ENCODE measurements around the gene STX10. TPM values are rescaled to one million over a fixed set of nuclear protein-coding genes. Genes with fewer than 3 reads are reported as not detected.

Gene STX10
- total RNA-seq, 1 donor from 2014 or later: 70.2 TPM

GRCh38 chr19:13135068-13136062 is 14.8 kb downstream of the STX10 start:
- Histone ChIP-seq H3K4me3 (ENCODE audit: low read depth, low read length) (no peak overlapping the region), H3K36me3 (ENCODE audit: control insufficient read depth, insufficient read depth, low read length) (no peaks in the 10 kb centered on the region), H3K27me3 (ENCODE audit: control insufficient read depth, insufficient read depth, low read length) (no peaks in the 10 kb centered on the region)
- no peak for DNase-seq (ENCODE audit: low read depth)
- TF ChIP-seq CTCF (IDR thresholded peaks at IDR 0.05; ENCODE audit: insufficient read depth, low read length, poor library complexity, severe bottlenecking): no peak

- Histone ChIP-seq H3K4me3 (ENCODE audit: low read depth, low read length) (no peak overlapping the region), H3K36me3 (ENCODE audit: control insufficient read depth, insufficient read depth, low read length) (no peaks in the 10 kb centered on the region), H3K27me3 (ENCODE audit: control insufficient read depth, insufficient read depth, low read length) (no peaks in the 10 kb centered on the region)
- no peak for DNase-seq (ENCODE audit: low read depth)
- TF ChIP-seq CTCF (IDR thresholded peaks at IDR 0.05; ENCODE audit: insufficient read depth, low read length, poor library complexity, severe bottlenecking): no peak
Measured at GRCh38 chr19:13134626-13135025, 15.5 kb downstream of the STX10 start.

GRCh38 chr19:13133241-13133870 is 16.8 kb downstream of the STX10 start:
- Histone ChIP-seq H3K4me3 (ENCODE audit: low read depth, low read length) (no peak overlapping the region), H3K36me3 (ENCODE audit: control insufficient read depth, insufficient read depth, low read length) (no peaks in the 10 kb centered on the region), H3K27me3 (ENCODE audit: control insufficient read depth, insufficient read depth, low read length) (no peaks in the 10 kb centered on the region)
- DNase-seq (ENCODE audit: low read depth): no peak
- TF ChIP-seq CTCF (IDR thresholded peaks at IDR 0.05; ENCODE audit: insufficient read depth, low read length, poor library complexity, severe bottlenecking): no peak

GRCh38 chr19:13132471-13133180 is 17.5 kb downstream of the STX10 start:
- Histone ChIP-seq H3K4me3 (ENCODE audit: low read depth, low read length) (no peak overlapping the region), H3K36me3 (ENCODE audit: control insufficient read depth, insufficient read depth, low read length) (no peaks in the 10 kb centered on the region), H3K27me3 (ENCODE audit: control insufficient read depth, insufficient read depth, low read length) (no peaks in the 10 kb centered on the region)
- no peak for DNase-seq (ENCODE audit: low read depth)
- no peak for TF ChIP-seq CTCF (IDR thresholded peaks at IDR 0.05; ENCODE audit: insufficient read depth, low read length, poor library complexity, severe bottlenecking)

GRCh38 chr19:13130886-13131490 is 19.2 kb downstream of the STX10 start:
- no peak for DNase-seq (ENCODE audit: low read depth)

More at GRCh38 chr19:13130886-13131490, 19.2 kb downstream of the STX10 start:
- Histone ChIP-seq H3K4me3 (ENCODE audit: low read depth, low read length) (no peak overlapping the region), H3K36me3 (ENCODE audit: control insufficient read depth, insufficient read depth, low read length) (no peaks in the 10 kb centered on the region), H3K27me3 (ENCODE audit: control insufficient read depth, insufficient read depth, low read length) (no peaks in the 10 kb centered on the region)
- no peak for TF ChIP-seq CTCF (IDR thresholded peaks at IDR 0.05; ENCODE audit: insufficient read depth, low read length, poor library complexity, severe bottlenecking)

All from kidney epithelial cell (primary cell).